Progenitor cell of endocrine pancreas (in vitro differentiated cells): Measurements from ENCODE around the gene FASLG. TPM values are rescaled to one million over a fixed set of nuclear protein-coding genes. Genes with fewer than 3 reads are reported as not detected.

ENCODE experiments used
- DNase-seq: peaks from one replicate; pipeline ENCODE4 v3.0.0; 2021; ENCODE audit warnings: low spot score; ENCODE audit not compliant: unreplicated experiment
- H3K27ac Mint-ChIP-seq: 2 replicates; pipeline ENCODE4 v1.8.0; 2021; ENCODE audit warnings: mild to moderate bottlenecking, moderate library complexity, mixed read lengths
- H3K27me3 Mint-ChIP-seq: 2 replicates; pipeline ENCODE4 v1.8.0; 2021; ENCODE audit warnings: mixed read lengths
- H3K36me3 Mint-ChIP-seq: 2 replicates; pipeline ENCODE4 v1.8.0; 2022; ENCODE audit warnings: mixed read lengths; ENCODE audit not compliant: insufficient read depth
- H3K4me1 Mint-ChIP-seq: 2 replicates; pipeline ENCODE4 v1.8.0; 2021; ENCODE audit warnings: low read depth, mixed read lengths
- H3K4me3 Mint-ChIP-seq: 2 replicates; pipeline ENCODE4 v1.8.0; 2021; ENCODE audit warnings: low read depth, mild to moderate bottlenecking, moderate library complexity, mixed read lengths
- H3K9me3 Mint-ChIP-seq: 2 replicates; pipeline ENCODE4 v1.8.0; 2021; ENCODE audit warnings: low read depth, mixed read lengths
- total RNA-seq: library from RNA; stranded (reverse); gene quantifications from 2 replicates; pipeline ENCODE4 v1.2.1, GENCODE V29; 2021
- TF ChIP-seq, protein P1 (sequence below): fragments of 200-600 bp; sonication (generic); IDR thresholded peaks from one replicate; pipeline ENCODE4 v1.5.0; 2021; ENCODE audit warnings: antibody characterized with exemption, mild to moderate bottlenecking; ENCODE audit not compliant: unreplicated experiment

FASLG gene
- total RNA-seq, 1 donor from 2014 or later = not detected

DNA sequence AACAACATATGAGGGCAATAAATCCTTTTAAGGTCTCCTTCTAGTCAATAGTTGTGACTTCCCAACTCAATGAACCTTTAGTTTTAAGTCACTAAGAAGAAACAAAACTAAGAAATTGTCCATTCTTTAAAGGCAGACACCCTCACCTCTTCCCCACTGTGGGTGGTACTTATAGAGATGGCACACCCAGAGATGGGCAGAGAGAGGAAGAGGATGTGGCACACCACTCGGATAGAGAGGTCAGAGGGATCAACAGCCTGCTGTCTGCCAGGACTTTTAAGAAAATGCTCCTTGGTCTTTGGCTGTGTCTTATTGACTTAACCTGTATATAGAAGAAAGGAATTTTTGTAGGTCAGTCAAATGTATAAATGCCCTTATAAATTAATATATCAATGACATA, 45.1 kb downstream of the FASLG start:
- no peak for DNase-seq
- Mint-ChIP-seq H3K27me3 (peaks cover 2% of the 10 kb centered on the region), H3K36me3 (no peaks in the 10 kb centered on the region), H3K27ac (no peak overlapping the region), H3K9me3 (no peaks in the 10 kb centered on the region), H3K4me1 (peaks cover 12% of the 10 kb centered on the region), H3K4me3 (no peak overlapping the region)
- TF ChIP-seq, protein P1, sequence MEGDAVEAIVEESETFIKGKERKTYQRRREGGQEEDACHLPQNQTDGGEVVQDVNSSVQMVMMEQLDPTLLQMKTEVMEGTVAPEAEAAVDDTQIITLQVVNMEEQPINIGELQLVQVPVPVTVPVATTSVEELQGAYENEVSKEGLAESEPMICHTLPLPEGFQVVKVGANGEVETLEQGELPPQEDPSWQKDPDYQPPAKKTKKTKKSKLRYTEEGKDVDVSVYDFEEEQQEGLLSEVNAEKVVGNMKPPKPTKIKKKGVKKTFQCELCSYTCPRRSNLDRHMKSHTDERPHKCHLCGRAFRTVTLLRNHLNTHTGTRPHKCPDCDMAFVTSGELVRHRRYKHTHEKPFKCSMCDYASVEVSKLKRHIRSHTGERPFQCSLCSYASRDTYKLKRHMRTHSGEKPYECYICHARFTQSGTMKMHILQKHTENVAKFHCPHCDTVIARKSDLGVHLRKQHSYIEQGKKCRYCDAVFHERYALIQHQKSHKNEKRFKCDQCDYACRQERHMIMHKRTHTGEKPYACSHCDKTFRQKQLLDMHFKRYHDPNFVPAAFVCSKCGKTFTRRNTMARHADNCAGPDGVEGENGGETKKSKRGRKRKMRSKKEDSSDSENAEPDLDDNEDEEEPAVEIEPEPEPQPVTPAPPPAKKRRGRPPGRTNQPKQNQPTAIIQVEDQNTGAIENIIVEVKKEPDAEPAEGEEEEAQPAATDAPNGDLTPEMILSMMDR = no peak

DNA sequence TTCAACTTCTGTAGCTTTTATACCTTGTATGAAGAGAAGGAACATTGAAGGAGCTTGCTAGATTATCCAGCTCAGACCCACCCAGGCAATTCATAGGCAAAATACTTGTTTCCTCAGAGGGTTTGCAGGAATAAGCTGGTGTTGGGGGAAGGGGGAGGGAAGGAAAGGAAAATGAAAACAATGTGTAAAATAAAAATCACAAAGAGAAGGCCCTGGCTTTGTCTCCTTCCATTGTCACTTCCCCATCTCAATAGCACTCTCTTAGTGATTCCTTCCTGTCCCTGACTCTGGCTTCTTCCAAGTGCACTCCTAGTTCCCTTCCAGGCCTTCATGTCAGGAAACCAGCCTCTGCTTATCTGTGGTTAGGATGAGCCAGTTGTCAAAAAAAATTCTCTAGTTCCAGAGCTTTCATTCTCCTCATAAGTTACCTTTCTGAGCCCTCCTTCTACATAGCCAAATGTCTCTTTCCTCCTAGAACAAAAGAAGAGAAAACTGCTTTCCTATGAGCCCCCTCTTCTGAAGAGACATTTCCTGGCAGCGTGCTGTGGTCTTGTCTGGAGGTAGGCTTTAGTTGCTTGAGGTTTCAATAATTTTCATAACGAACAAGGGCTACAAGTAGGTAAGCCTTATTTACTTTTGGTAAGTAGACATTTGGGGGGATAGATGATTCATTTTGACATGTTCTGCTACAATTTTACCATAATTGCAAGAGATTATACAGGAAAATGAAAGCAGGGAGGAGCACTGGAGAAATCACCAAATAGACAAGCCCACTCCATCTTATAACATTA, 45.7 kb downstream of the FASLG start:
- Mint-ChIP-seq H3K4me3 (no peak overlapping the region), H3K9me3 (no peaks in the 10 kb centered on the region), H3K4me1 (peaks cover 16% of the 10 kb centered on the region), H3K27me3 (peaks cover 2% of the 10 kb centered on the region), H3K27ac (no peak overlapping the region), H3K36me3 (no peaks in the 10 kb centered on the region)
- DNase-seq = no peak
- TF ChIP-seq, protein P1 = no peak

DNA sequence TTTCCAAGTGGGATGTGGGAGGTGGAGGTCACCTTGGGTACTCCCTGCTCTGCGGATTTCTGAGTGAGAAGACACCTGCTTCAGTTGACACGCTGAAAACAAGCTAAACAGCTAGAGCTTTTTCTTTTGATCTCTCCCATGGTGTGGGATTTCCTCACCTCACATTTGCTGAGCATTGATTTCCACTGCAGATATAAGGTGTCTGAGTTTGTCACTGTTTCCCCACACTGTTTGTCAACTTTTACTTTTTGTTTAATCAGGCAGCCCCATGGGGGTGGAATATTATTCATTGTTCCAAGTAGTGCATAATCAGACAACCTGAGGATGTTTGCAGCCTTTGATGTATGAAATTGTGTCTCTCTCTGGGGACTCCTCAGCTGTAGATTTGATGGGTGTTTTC, 49.5 kb downstream of the FASLG start:
- Mint-ChIP-seq H3K4me3 (no peak overlapping the region), H3K9me3 (no peaks in the 10 kb centered on the region), H3K27ac (no peak overlapping the region), H3K27me3 (peaks cover 2% of the 10 kb centered on the region), H3K4me1 (peaks cover 16% of the 10 kb centered on the region), H3K36me3 (no peaks in the 10 kb centered on the region)
- no peak for DNase-seq
- TF ChIP-seq, protein P1 = no peak

DNA sequence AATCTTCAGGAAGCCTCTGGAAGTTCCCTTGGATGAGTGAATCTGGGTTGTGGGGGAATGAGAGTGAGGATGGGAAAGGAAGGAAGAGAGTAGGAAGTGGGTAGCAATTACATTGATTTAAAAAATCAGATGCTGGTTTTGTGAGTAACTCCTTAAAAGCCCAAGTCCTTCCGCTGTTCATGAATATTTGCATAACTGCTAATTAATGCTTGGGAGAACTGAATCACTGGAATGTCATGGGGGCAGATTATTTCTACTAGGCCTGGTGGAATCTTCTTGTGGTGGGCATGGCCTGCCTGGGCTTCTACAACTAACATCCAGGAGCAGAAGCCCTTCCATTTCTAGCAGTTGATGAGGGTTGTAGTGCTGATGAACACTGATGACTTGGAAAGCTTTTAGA, 52.7 kb downstream of the FASLG start:
- DNase-seq = no peak
- Mint-ChIP-seq H3K4me1 (peaks cover 16% of the 10 kb centered on the region), H3K27ac (no peak overlapping the region), H3K9me3 (peaks cover under 1% of the 10 kb centered on the region), H3K4me3 (no peak overlapping the region), H3K36me3 (no peaks in the 10 kb centered on the region), H3K27me3 (peaks cover 2% of the 10 kb centered on the region)
- TF ChIP-seq, protein P1 = no peak

DNA sequence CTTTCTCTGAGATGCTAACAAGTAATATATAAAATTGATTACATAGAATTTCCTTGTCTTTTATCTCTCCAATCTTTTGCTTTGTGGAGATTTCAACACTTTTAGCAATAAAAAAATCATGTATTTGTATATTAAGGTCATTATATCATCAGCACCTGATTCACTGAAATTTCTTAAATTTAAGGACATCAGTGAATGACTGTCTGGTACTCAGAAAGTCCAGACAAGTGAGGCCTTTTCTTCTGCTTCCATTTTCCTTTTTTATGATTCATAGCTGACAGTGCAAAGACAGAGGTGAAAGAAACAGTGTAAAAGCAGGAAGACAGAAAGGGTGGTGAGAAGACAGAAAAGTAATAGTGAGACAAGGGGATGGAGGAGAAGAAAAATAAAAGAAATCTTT, 54.6 kb downstream of the FASLG start:
- no peak overlapping the region for H3K4me3 Mint-ChIP-seq
- no peaks in the 10 kb centered on the region for H3K27me3 Mint-ChIP-seq
- no peak overlapping the region for H3K27ac Mint-ChIP-seq
- no peak for DNase-seq
- TF ChIP-seq, protein P1 = no peak
- H3K4me1 Mint-ChIP-seq = peaks cover 9% of the 10 kb centered on the region
- peaks cover 3% of the 10 kb centered on the region for H3K9me3 Mint-ChIP-seq
- H3K36me3 Mint-ChIP-seq = no peaks in the 10 kb centered on the region

Other genes starting within 250 kb of the FASLG start
- not detected in 2 replicates for gene C1orf105, start 238.4 kb upstream of the FASLG start, total RNA-seq
- gene PIGC, start 215.0 kb upstream of the FASLG start, total RNA-seq = 28.6 and 30.3 TPM in 2 replicates
- 57.1 and 58.0 TPM in 2 replicates for gene SUCO, start 126.0 kb upstream of the FASLG start, total RNA-seq